Lung (tissue), 12 donors: Measurements from ENCODE around the gene UNC5C. TPM values are rescaled to one million over a fixed set of nuclear protein-coding genes. Genes with fewer than 3 reads are reported as not detected.

Experiments used
- ATAC-seq: fragments of 200-7000 bp; cut with Tn5 transposase; one replicate; pipeline ENCODE4 v1.9.1; 2020; ENCODE audit warnings: moderate number of reproducible peaks; ENCODE audit not compliant: insufficient read depth, low FRiP score
- DNase-seq, 3 donors: peaks; one replicate each; pipeline ENCODE4 v3.0.0-alpha.2; 2013 to 2017
- H3K27ac ChIP-seq, 2 donors: one replicate each; pipeline ENCODE4 v1.5.1; 2013; ENCODE audit warnings: mild to moderate bottlenecking in 2 of 2, moderate library complexity in 2 of 2, control low read depth in 1 of 2, inconsistent platforms in 1 of 2, low read depth in 1 of 2, low read length in 1 of 2
- H3K27me3 ChIP-seq, 3 donors: one replicate each; pipeline ENCODE4 v1.5.1; 2013; ENCODE audit warnings: low read length in 2 of 3; ENCODE audit not compliant: control insufficient read depth in 3 of 3, insufficient read depth in 3 of 3
- H3K36me3 ChIP-seq, 4 donors: one replicate each; pipeline ENCODE4 v1.5.1; 2013; ENCODE audit warnings: low read length in 4 of 4, mild to moderate bottlenecking in 1 of 4, moderate library complexity in 1 of 4; ENCODE audit not compliant: control insufficient read depth in 4 of 4, insufficient read depth in 4 of 4
- H3K4me1 ChIP-seq, 5 donors: one replicate each; pipeline ENCODE4 v1.5.1; 2013; ENCODE audit warnings: low read length in 5 of 5, mild to moderate bottlenecking in 2 of 5, moderate library complexity in 1 of 5; ENCODE audit not compliant: control insufficient read depth in 5 of 5, insufficient read depth in 5 of 5
- H3K4me3 ChIP-seq: one replicate; pipeline ENCODE4 v1.5.1; 2013; ENCODE audit warnings: mild to moderate bottlenecking, control low read depth, moderate library complexity
- H3K9ac ChIP-seq, 2 donors: one replicate each; pipeline ENCODE4 v1.5.1; 2013; ENCODE audit warnings: low read length in 2 of 2, control low read depth in 1 of 2; ENCODE audit not compliant: insufficient read depth in 1 of 2
- H3K9me3 ChIP-seq, 4 donors: one replicate each; pipeline ENCODE4 v1.5.1; 2013; ENCODE audit warnings: low read length in 3 of 4, mild to moderate bottlenecking in 1 of 4, moderate library complexity in 1 of 4; ENCODE audit not compliant: control insufficient read depth in 4 of 4, insufficient read depth in 3 of 4
- WGBS, 2 donors: extraction: QIAGEN DNeasy Blood & Tissue Kit; methylation state at CpG; one replicate each; pipeline ENCODE4 v1.1.7; 2013; 5-methylcytosine and 5-hydroxymethylcytosine counted together
- polyA plus RNA-seq, 2 donors: library from polyadenylated mRNA; stranded (reverse); fragments of 200-250 nt; gene quantifications; one replicate each; pipeline ENCODE4 v1.2.1, GENCODE V29; 2013
- total RNA-seq, 2 donors: library from RNA; depleted of rRNA in 1 of 2; stranded (reverse); fragments of >200 nt in 1 of 2; gene quantifications; one replicate each; pipeline ENCODE4 v1.2.1, GENCODE V29; 2014 to 2021
- TF ChIP-seq, protein P1 (sequence below): IDR thresholded peaks from 2 replicates; pipeline ENCODE4 v1.5.1; 2012; ENCODE audit warnings: mild to moderate bottlenecking; ENCODE audit errors: control extremely low read depth, extremely low read depth
- donor health status: control.
- donor health status: control.
- donor health status: Bipolar disorder and iron deficiency.
- donor health status: healthy.
- donor health status: DM: yes; HTN: yes; CAD: no.

The UNC5C gene
- total and polyA plus RNA-seq, 4 donors: 0.55 to 27.9 (median 3.8) TPM

DNA sequence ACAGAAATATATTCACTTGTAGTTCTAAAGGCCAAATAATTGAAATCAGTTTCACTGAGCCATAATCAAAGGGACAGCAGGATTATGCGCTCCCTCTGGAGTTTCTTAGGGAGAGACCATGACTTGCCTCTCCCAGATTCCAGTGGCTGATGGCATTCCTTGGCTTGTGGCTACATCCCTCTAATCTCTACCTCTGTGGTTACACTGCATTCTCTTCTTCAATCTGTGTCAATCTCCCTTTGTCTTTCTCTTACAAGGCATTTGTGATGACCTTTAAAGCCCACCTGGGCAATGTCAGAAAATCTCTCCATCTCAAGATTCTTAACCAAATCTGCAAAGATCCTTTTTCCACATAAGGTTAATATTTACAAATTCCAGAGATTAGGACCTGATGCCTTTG lies 260.2 kb downstream of the UNC5C start:
- Histone ChIP-seq H3K4me3 (no peak overlapping the region), H3K27ac (no peak overlapping the region), H3K27me3 (no peaks in the 10 kb centered on the region), H3K36me3 (peaks cover 0 to 4% (median 0%) of the 10 kb centered on the region in 4 donors), H3K4me1 (peaks cover 0 to 7% (median 3%) of the 10 kb centered on the region in 5 donors), H3K9me3 (no peaks in the 10 kb centered on the region), H3K9ac (no peak overlapping the region)
- WGBS, 2 donors: 92 to 95% methylated on average over 1 of the region's 1 CpG
- ATAC-seq: no peak
- DNase-seq: no peak
- TF ChIP-seq, protein P1, sequence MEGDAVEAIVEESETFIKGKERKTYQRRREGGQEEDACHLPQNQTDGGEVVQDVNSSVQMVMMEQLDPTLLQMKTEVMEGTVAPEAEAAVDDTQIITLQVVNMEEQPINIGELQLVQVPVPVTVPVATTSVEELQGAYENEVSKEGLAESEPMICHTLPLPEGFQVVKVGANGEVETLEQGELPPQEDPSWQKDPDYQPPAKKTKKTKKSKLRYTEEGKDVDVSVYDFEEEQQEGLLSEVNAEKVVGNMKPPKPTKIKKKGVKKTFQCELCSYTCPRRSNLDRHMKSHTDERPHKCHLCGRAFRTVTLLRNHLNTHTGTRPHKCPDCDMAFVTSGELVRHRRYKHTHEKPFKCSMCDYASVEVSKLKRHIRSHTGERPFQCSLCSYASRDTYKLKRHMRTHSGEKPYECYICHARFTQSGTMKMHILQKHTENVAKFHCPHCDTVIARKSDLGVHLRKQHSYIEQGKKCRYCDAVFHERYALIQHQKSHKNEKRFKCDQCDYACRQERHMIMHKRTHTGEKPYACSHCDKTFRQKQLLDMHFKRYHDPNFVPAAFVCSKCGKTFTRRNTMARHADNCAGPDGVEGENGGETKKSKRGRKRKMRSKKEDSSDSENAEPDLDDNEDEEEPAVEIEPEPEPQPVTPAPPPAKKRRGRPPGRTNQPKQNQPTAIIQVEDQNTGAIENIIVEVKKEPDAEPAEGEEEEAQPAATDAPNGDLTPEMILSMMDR: no peak

DNA sequence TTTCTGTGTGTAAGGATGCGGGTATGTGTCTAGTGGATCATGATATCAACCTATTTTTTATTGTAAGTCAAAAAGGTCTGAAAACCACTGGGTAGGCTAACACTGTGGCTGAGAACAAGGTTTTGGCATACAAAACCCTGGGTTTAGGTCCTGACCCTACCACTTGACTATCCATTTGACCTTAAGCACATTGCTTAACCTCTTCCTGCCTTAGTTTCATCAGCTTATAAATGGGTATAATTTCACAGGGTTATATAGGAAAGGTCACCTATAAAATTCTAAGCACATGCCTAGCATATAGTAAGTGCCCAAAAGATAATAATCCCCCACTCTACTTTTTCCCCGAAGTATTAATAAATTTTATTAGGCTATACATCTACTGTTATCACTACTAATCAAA lies 263.0 kb downstream of the UNC5C start:
- 95 to 97% methylated on average over 2 of the region's 2 CpGs for WGBS, 2 donors
- Histone ChIP-seq H3K27ac (no peak overlapping the region), H3K4me3 (no peak overlapping the region), H3K36me3 (peaks cover 0 to 9% (median 4%) of the 10 kb centered on the region in 4 donors), H3K9ac (no peak overlapping the region), H3K4me1 (peaks cover 0 to 7% (median 3%) of the 10 kb centered on the region in 5 donors), H3K9me3 (peaks cover 0 to 2% (median 0%) of the 10 kb centered on the region in 4 donors), H3K27me3 (no peaks in the 10 kb centered on the region)
- ATAC-seq (no peak), DNase-seq (no peak)
- TF ChIP-seq, protein P1: no peak

DNA sequence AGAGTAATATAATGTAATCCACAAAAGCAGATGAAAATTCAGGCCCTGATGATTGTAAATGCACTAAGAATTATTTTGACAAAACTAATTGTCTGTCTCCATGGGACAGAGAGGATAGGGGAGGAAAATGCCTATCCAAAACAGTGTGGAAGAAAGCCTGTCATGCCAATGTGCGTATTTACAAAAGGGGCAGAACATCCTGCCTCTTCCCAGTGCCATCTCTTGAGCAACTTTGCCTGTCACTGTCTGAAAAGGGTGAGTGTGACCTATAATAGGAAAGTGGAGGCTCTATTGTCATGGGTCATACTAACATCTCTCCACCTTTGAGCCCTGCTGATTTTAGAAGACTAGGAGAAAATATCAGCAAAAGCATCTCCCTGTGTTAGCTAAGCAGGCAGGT lies 264.1 kb downstream of the UNC5C start:
- TF ChIP-seq, protein P1: no peak
- peaks cover 0 to 9% (median 4%) of the 10 kb centered on the region in 4 donors for H3K36me3 ChIP-seq
- no peak overlapping the region for H3K9ac ChIP-seq
- 83 to 88% methylated on average over 1 of the region's 1 CpG for WGBS, 2 donors
- ATAC-seq (no peak), DNase-seq (no peak)
- peaks cover 0 to 7% (median 3%) of the 10 kb centered on the region in 5 donors for H3K4me1 ChIP-seq
- H3K9me3 ChIP-seq: peaks cover 0 to 2% (median 0%) of the 10 kb centered on the region in 4 donors
- H3K4me3 ChIP-seq: no peak overlapping the region
- H3K27me3 ChIP-seq: no peaks in the 10 kb centered on the region
- H3K27ac ChIP-seq: no peak overlapping the region

DNA sequence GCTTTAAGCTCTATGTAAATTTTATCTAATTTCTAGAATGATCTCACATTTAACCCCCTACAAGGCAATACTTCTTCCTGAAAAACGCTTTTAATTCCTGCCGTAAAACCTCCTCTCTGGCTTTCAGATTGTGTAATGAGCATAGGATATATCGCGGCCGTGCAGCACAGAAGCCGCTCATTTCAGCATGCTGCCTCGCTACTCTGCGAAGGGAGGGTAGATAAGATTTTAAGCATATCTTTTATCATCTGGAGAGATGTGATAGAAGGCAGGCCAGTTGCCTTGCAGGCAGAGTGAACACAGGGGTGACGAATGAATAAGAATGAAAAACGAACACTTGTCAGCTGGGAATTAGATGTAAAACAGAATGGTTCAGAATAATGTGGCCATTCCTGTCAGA lies 265.5 kb downstream of the UNC5C start:
- H3K27me3 ChIP-seq: no peaks in the 10 kb centered on the region
- no peak for ATAC-seq

More for the DNA sequence above, 265.5 kb downstream of the UNC5C start:
- TF ChIP-seq, protein P1: no peak
- Histone ChIP-seq H3K4me3 (no peak overlapping the region), H3K27ac (no peak overlapping the region), H3K4me1 (peaks cover 0 to 3% (median 0%) of the 10 kb centered on the region in 5 donors), H3K36me3 (peaks cover 0 to 9% (median 4%) of the 10 kb centered on the region in 4 donors), H3K9ac (no peak overlapping the region), H3K9me3 (peaks cover 0 to 2% (median 0%) of the 10 kb centered on the region in 4 donors)
- WGBS, 2 donors: 90 to 92% methylated on average over 10 of the region's 10 CpGs
- no peak for DNase-seq
